PC-9 (cell line): ENCODE results near the gene FLYWCH2. TPM values are rescaled to one million over a fixed set of nuclear protein-coding genes. Genes with fewer than 3 reads are reported as not detected.

Experiments
- BruUV-seq: library from RNA; stranded (reverse); fragments of 400-500 nt; replicated peaks from 2 replicates; lab custom pipeline; 2021; lab: Mats Ljungman, UMichigan
- CTCF ChIA-PET: fragments of 300-600 bp; sonication (Branson Sonifier 250); formaldehyde crosslinking; loops from one replicate; lab custom pipeline; 2022; ENCODE audit warnings: antibody characterized with exemption; lab: Charles Lee
- POLR2A ChIA-PET: fragments of 300-600 bp; sonication (Branson Sonifier 250); formaldehyde crosslinking; loops from one replicate; lab custom pipeline; 2022; ENCODE audit warnings: antibody characterized with exemption; ENCODE audit not compliant: unreplicated experiment; lab: Charles Lee
- DNase-seq, 2 experiments: peaks; one replicate each; pipeline versions ENCODE4 v3.0.0 to v3.0.0-alpha.2; 2015 to 2022; ENCODE audit warnings: mixed read lengths in 1 of 2
- H2AFZ ChIP-seq: fragments of 200-600 bp; sonication (generic); 2 replicates; pipeline ENCODE4 v1.8.1; 2017; ENCODE audit warnings: antibody characterized with exemption
- H3F3A ChIP-seq: fragments of 200-600 bp; sonication (generic); 2 replicates; pipeline ENCODE4 v1.8.1; 2017; ENCODE audit warnings: antibody characterized with exemption, mild to moderate bottlenecking, low read depth; ENCODE audit not compliant: insufficient read depth
- H3K27ac ChIP-seq: fragments of 200-600 bp; sonication (generic); 2 replicates; pipeline ENCODE4 v1.6.1; 2016; ENCODE audit warnings: mixed run types
- H3K27me3 ChIP-seq: fragments of 200-600 bp; sonication (generic); 2 replicates; pipeline ENCODE4 v1.6.1; 2016; ENCODE audit warnings: low read depth, mixed run types; ENCODE audit not compliant: insufficient read depth
- H3K36me3 ChIP-seq: fragments of 200-600 bp; sonication (generic); 2 replicates; pipeline ENCODE4 v1.6.1; 2016; ENCODE audit warnings: low read depth, mixed run types
- H3K4me1 ChIP-seq: fragments of 200-600 bp; sonication (generic); replicated peaks from 2 replicates; pipeline ENCODE4 v1.6.1; 2016; ENCODE audit warnings: mixed run types; ENCODE audit not compliant: insufficient read depth
- H3K4me2 ChIP-seq: fragments of 200-600 bp; sonication (generic); 2 replicates; pipeline ENCODE4 v1.6.1; 2017; ENCODE audit warnings: mixed run types
- H3K4me3 ChIP-seq: fragments of 200-600 bp; sonication (generic); 2 replicates; pipeline ENCODE4 v1.6.1; 2016; ENCODE audit warnings: mixed run types
- H3K79me2 ChIP-seq: fragments of 200-600 bp; sonication (generic); 2 replicates; pipeline ENCODE4 v1.6.1; 2017; ENCODE audit warnings: low read depth, mixed run types
- H3K9me2 ChIP-seq: fragments of 200-600 bp; sonication (generic); 2 replicates; pipeline ENCODE4 v1.8.1; 2017; ENCODE audit warnings: mild to moderate bottlenecking; ENCODE audit not compliant: insufficient read depth
- H3K9me3 ChIP-seq: fragments of 200-600 bp; sonication (generic); 2 replicates; pipeline ENCODE4 v1.8.1; 2016; ENCODE audit warnings: low read depth; ENCODE audit not compliant: insufficient read depth
- H4K20me1 ChIP-seq: fragments of 200-600 bp; sonication (generic); 2 replicates; pipeline ENCODE4 v1.8.1; 2017; ENCODE audit not compliant: insufficient read depth
- EZH2 ChIP-seq: fragments of 200-600 bp; sonication (generic); IDR thresholded peaks from 2 replicates; pipeline ENCODE4 v1.8.0; 2017; ENCODE audit warnings: antibody characterized with exemption, low read depth
- intact Hi-C: fragments of 100-400 bp; cut with micrococcal nuclease; formaldehyde crosslinking; loops from one replicate; pipeline ENCODE4 v1.10.0; 2022; ENCODE audit not compliant: unreplicated experiment
- total RNA-seq: library from RNA; stranded (reverse); gene quantifications from 2 replicates; pipeline ENCODE4 v1.2.3, GENCODE V29; 2021
- TF ChIP-seq, protein P1 (sequence below): fragments of 200-600 bp; sonication (generic); conservative IDR thresholded peaks from 2 replicates; pipeline ENCODE4 v1.6.1; 2017; ENCODE audit warnings: mixed run types, antibody characterized with exemption, mild to moderate bottlenecking, moderate library complexity

The FLYWCH2 gene
- total RNA-seq, 1 experiment from 2014 or later: 41.5 TPM

DNA sequence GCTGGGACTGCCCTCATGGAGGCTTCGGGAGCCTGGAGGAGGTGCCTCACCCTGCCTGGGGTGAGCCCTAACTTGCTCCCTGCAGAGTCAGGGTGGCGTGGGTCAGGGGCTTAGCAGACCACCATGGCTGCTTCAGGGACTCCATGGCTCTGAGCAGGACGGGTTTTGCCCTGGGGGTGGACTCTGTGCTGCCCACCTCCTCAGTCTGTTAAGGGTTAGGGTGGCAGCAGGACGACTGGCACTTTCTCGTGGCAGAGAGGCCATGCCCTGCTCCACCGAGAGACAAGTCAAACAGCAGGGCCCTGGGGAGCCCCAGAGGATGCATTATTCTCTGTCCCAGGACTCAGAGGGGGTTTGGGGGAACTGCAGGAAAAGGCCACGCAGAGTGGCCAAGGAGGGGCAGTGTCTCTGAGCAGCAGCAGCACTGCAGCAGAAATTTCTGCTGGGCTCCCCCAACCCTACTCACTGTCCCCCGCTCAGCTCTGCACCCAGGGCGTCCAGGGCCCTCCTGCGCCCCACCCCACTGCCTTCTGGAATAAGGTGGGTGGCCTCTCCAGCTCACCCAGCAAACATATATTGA is 23.2 kb upstream of the FLYWCH2 start:
- Histone ChIP-seq H3K79me2 (peaks cover 27% of the 10 kb centered on the region), H3F3A (peaks cover 32% of the 10 kb centered on the region; the same call in 1 of the 2 replicates), H3K9me2 (no peaks in the 10 kb centered on the region), H3K4me2 (no peak overlapping the region), H3K9me3 (peaks cover 7% of the 10 kb centered on the region), H3K27ac (no peak overlapping the region), H3K4me1 (peaks cover 14% of the 10 kb centered on the region), H3K27me3 (no peaks in the 10 kb centered on the region), H3K36me3 (peaks cover 14% of the 10 kb centered on the region), H2AFZ (no peak overlapping the region), H4K20me1 (peaks cover 5% of the 10 kb centered on the region), H3K4me3 (no peak overlapping the region)
- TF ChIP-seq, protein P1, sequence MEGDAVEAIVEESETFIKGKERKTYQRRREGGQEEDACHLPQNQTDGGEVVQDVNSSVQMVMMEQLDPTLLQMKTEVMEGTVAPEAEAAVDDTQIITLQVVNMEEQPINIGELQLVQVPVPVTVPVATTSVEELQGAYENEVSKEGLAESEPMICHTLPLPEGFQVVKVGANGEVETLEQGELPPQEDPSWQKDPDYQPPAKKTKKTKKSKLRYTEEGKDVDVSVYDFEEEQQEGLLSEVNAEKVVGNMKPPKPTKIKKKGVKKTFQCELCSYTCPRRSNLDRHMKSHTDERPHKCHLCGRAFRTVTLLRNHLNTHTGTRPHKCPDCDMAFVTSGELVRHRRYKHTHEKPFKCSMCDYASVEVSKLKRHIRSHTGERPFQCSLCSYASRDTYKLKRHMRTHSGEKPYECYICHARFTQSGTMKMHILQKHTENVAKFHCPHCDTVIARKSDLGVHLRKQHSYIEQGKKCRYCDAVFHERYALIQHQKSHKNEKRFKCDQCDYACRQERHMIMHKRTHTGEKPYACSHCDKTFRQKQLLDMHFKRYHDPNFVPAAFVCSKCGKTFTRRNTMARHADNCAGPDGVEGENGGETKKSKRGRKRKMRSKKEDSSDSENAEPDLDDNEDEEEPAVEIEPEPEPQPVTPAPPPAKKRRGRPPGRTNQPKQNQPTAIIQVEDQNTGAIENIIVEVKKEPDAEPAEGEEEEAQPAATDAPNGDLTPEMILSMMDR: no peak
- TF ChIP-seq EZH2: no peak
- DNase-seq: no peak
- intact Hi-C loops: loop anchor here (2.0 to 5.0 kb wide), 2 partner anchors 42 to 83 kb away; partner anchors contain the start of genes ELOB and PRSS21
- CTCF ChIA-PET: no interaction called here
- POLR2A ChIA-PET: no interaction called here
- no TSS peak for BruUV-seq

DNA sequence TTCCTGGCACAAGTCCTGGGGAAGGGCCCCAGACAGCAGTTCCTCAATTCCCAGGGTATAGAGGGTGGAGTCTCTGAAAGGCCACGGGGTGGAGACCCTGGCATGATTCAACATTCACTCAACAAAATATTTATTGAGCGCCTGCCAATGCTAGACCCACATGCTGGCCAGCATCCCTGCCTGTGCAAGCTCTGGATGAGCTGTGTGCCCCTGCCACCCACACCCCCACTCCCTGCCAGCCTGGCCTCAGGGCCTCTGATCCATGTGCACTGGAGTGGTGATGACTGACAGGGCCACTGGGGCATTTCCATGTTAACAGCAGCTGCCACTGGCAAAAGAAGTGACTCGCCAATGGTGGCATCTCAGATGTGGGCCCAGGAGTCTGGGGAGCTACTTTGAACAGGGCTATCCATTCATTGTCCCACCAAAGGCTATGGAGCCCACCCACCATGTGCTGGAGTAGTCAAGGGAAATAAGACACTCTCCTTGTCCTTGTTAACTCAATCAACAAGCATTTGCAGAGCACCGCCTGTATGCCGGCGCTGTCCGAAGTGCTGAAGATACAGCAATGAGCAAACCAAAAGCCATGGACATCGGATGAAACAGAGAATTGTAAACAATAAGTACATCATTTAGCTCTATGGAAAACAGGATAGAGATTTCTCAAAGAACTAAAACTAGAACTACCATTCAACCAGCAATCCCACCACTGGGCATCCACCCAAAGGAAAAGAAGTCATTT is 22.0 kb upstream of the FLYWCH2 start:
- peaks cover 20% of the 10 kb centered on the region; the same call in 1 of the 2 replicates for H3F3A ChIP-seq
- intact Hi-C loops: no loop called here
- POLR2A ChIA-PET: interaction anchor here (0.6 kb wide), 1 partner anchor 108 kb away, joined by 3 read pairs; the partner anchor contains the start of gene SRRM2
- no peak overlapping the region for H3K27ac ChIP-seq
- H3K9me3 ChIP-seq: no peaks in the 10 kb centered on the region
- CTCF ChIA-PET: no interaction called here
- no peaks in the 10 kb centered on the region for H3K27me3 ChIP-seq
- DNase-seq: peak in 1 of 2 experiments; percentile 57
- H2AFZ ChIP-seq: no peak overlapping the region
- BruUV-seq: no TSS peak
- peaks cover 14% of the 10 kb centered on the region for H3K4me1 ChIP-seq
- H3K79me2 ChIP-seq: peaks cover 17% of the 10 kb centered on the region
- H3K4me2 ChIP-seq: no peak overlapping the region
- H3K4me3 ChIP-seq: no peak overlapping the region
- TF ChIP-seq, protein P1: no peak
- no peak for TF ChIP-seq EZH2
- H4K20me1 ChIP-seq: peaks cover under 1% of the 10 kb centered on the region; the same call in 1 of the 2 replicates
- H3K36me3 ChIP-seq: peaks cover 2% of the 10 kb centered on the region
- H3K9me2 ChIP-seq: no peaks in the 10 kb centered on the region

DNA sequence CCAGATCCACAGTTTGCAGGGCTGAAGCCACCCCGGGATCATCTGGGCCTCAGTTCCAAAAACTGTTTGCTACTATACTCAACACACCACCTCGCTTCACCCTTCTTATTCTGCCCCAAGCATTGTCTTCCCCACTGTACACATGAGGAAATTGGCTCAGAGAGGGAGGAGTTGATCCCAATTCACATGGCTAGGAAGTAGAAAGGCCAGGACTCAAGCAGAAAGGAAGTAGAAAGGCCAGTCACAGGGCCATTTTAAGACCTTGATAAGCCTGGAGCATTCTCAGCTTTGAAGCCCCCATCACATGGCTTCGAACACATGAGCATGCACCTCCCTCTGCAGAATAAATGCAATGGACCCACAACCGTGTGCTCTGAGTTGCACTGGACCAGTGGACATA is 17.4 kb upstream of the FLYWCH2 start:
- POLR2A ChIA-PET: no interaction called here
- CTCF ChIA-PET: no interaction called here
- H3K4me1 ChIP-seq: peaks cover 5% of the 10 kb centered on the region; the same call in 1 of the 2 replicates
- TF ChIP-seq, protein P1: no peak
- TF ChIP-seq EZH2: no peak
- H3K9me2 ChIP-seq: no peaks in the 10 kb centered on the region
- H3F3A ChIP-seq: peaks cover 29% of the 10 kb centered on the region; the same call in 1 of the 2 replicates
- no peak overlapping the region for H3K4me3 ChIP-seq
- H3K4me2 ChIP-seq: no peak overlapping the region
- no peak for DNase-seq
- H3K79me2 ChIP-seq: no peaks in the 10 kb centered on the region
- H3K27me3 ChIP-seq: no peaks in the 10 kb centered on the region
- H3K9me3 ChIP-seq: no peaks in the 10 kb centered on the region
- no peaks in the 10 kb centered on the region for H3K36me3 ChIP-seq
- no TSS peak for BruUV-seq
- H3K27ac ChIP-seq: no peak overlapping the region
- H4K20me1 ChIP-seq: no peaks in the 10 kb centered on the region
- intact Hi-C loops: no loop called here
- H2AFZ ChIP-seq: no peak overlapping the region
